Cardiac fibroblast (primary cell): ENCODE data around the gene TCAIM.

Source experiments
- DNase-seq, 2 donors: peaks; one replicate each; pipeline versions ENCODE4 v3.0.0 to v3.0.0-alpha.2; 2010; ENCODE audit warnings: low read depth in 2 of 2
- H3K4me3 ChIP-seq, 2 donors: replicated peaks in 1 of 2; 1 replicate in 1 of 2; 2 replicates in 1 of 2; pipeline ENCODE4 v1.5.1; 2011; ENCODE audit warnings: low read depth in 2 of 2, low read length in 2 of 2, mild to moderate bottlenecking in 2 of 2, moderate library complexity in 1 of 2
- TF ChIP-seq, protein P1 (sequence below): IDR thresholded peaks from one replicate; pipeline ENCODE4 v1.5.1; 2011; ENCODE audit warnings: low read depth, mild to moderate bottlenecking, low read length, inconsistent platforms

TCAIM gene

GRCh38 chr3:44455318-44455717 lies 116.8 kb downstream of the TCAIM start:
- DNase-seq: no peak
- TF ChIP-seq, protein P1, sequence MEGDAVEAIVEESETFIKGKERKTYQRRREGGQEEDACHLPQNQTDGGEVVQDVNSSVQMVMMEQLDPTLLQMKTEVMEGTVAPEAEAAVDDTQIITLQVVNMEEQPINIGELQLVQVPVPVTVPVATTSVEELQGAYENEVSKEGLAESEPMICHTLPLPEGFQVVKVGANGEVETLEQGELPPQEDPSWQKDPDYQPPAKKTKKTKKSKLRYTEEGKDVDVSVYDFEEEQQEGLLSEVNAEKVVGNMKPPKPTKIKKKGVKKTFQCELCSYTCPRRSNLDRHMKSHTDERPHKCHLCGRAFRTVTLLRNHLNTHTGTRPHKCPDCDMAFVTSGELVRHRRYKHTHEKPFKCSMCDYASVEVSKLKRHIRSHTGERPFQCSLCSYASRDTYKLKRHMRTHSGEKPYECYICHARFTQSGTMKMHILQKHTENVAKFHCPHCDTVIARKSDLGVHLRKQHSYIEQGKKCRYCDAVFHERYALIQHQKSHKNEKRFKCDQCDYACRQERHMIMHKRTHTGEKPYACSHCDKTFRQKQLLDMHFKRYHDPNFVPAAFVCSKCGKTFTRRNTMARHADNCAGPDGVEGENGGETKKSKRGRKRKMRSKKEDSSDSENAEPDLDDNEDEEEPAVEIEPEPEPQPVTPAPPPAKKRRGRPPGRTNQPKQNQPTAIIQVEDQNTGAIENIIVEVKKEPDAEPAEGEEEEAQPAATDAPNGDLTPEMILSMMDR: no peak
- H3K4me3 ChIP-seq: no peak overlapping the region
